ENCODE data around the gene TLE2.
"Not testable (repeated sequence)": the region's sequence is repeated elsewhere in the genome, so short reads cannot be mapped to it uniquely, and the experiment has no call there.

GRCh38 chr19:2992333-2992732 lies 36.7 kb downstream of the TLE2 start:
- TF ChIP-seq CTCF, POLR2A (IDR thresholded peaks at IDR 0.05): not testable (repeated sequence)

Measured in testis (tissue), 2 donors.